GM21447 (cell line): Measurements from ENCODE around the gene OTOA.
"Not testable (repeated sequence)": the region's sequence is repeated elsewhere in the genome, so short reads cannot be mapped to it uniquely, and the experiment has no call there.

Source experiments
- ATAC-seq: cut with Tn5 transposase; IDR thresholded peaks from one replicate; pipeline ENCODE4 v1.9.1; 2021; ENCODE audit not compliant: unreplicated experiment

The OTOA gene

GRCh38 chr16:21663889-21664647, at the start of gene OTOA:
Gene OTOA, plus strand, starts transcription at chr16:21663968. Its CDS starts 14,547 bp downstream, at chr16:21678515.
- no peak for ATAC-seq

GRCh38 chr16:21614896-21615295, 48.9 kb upstream of the OTOA start:
- ATAC-seq = no peak

GRCh38 chr16:21617607-21618006, 46.2 kb upstream of the OTOA start:
- no peak for ATAC-seq

- ATAC-seq = no peak
Observed at GRCh38 chr16:21618281-21618680, 45.5 kb upstream of the OTOA start.

GRCh38 chr16:21619765-21620425, 43.9 kb upstream of the OTOA start:
- no peak for ATAC-seq

- no peak for ATAC-seq
Observed at GRCh38 chr16:21620592-21620991, 43.2 kb upstream of the OTOA start.

GRCh38 chr16:21622545-21622944, 41.2 kb upstream of the OTOA start:
- no peak for ATAC-seq

GRCh38 chr16:21625026-21625425, 38.7 kb upstream of the OTOA start:
- no peak for ATAC-seq

- no peak for ATAC-seq
Observed at GRCh38 chr16:21626659-21627277, 37.0 kb upstream of the OTOA start.

- no peak for ATAC-seq
Observed at GRCh38 chr16:21628121-21628726, 35.5 kb upstream of the OTOA start.

GRCh38 chr16:21628772-21629171, 35.0 kb upstream of the OTOA start:
- no peak for ATAC-seq

- ATAC-seq = not testable (repeated sequence)
Observed at GRCh38 chr16:21629616-21630539, 33.9 kb upstream of the OTOA start.

GRCh38 chr16:21630866-21631265, 32.9 kb upstream of the OTOA start:
- not testable (repeated sequence) for ATAC-seq

GRCh38 chr16:21631376-21631775, 32.4 kb upstream of the OTOA start:
- not testable (repeated sequence) for ATAC-seq

GRCh38 chr16:21631951-21632575, 31.7 kb upstream of the OTOA start:
- ATAC-seq = not testable (repeated sequence)

- ATAC-seq = no peak
Observed at GRCh38 chr16:21634216-21634615, 29.6 kb upstream of the OTOA start.

GRCh38 chr16:21635694-21636093, 28.1 kb upstream of the OTOA start:
- ATAC-seq = not testable (repeated sequence)

GRCh38 chr16:21637032-21637968, 26.5 kb upstream of the OTOA start:
- no peak for ATAC-seq

GRCh38 chr16:21638573-21638975, 25.2 kb upstream of the OTOA start:
- ATAC-seq = no peak
